ENCODE data around the gene CAMTA1. TPM values are rescaled to one million over a fixed set of nuclear protein-coding genes. Genes with fewer than 3 reads are reported as not detected.

Gene CAMTA1
- total and polyA plus RNA-seq, 9 of the 15 experiments (the other 6 are each of a cell fraction or from before 2014, with no cell fraction given) = 43.9 to 161 (median 65.9) TPM

DNA sequence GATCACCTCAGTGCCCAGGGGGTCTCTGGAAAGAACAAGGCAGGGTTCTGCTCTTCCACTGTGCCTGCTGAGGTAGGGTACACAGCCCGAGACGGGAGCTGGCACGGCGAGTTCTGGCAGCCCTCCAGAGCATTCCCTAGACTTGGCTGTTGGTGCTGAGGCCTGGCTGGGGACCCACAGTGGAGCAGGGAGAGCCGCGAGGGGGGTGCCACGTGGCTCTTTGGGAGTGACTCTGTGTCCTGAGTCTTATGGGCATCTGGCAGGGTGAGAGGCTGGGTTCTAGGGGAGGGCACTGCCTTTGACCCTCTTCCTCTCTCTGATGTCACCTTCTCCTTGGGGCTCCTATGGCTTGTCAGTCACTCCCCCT, 336.4 kb downstream of the CAMTA1 start:
- peaks cover 8% of the 10 kb centered on the region for H4K20me1 ChIP-seq (replicated peaks; ENCODE audit: control insufficient read depth, insufficient read depth, low read length)
- 2% methylated on average over 7 of the region's 7 CpGs for WGBS (ENCODE audit: insufficient coverage, low coverage, missing lambda C conversion rate)
- no TSS peak for BruUV-seq (replicated peaks)
- TF ChIP-seq, protein P1, sequence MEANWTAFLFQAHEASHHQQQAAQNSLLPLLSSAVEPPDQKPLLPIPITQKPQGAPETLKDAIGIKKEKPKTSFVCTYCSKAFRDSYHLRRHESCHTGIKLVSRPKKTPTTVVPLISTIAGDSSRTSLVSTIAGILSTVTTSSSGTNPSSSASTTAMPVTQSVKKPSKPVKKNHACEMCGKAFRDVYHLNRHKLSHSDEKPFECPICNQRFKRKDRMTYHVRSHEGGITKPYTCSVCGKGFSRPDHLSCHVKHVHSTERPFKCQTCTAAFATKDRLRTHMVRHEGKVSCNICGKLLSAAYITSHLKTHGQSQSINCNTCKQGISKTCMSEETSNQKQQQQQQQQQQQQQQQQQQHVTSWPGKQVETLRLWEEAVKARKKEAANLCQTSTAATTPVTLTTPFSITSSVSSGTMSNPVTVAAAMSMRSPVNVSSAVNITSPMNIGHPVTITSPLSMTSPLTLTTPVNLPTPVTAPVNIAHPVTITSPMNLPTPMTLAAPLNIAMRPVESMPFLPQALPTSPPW (CRISPR knock-in tag; IDR thresholded peaks at IDR 0.05) = no peak
- TF ChIP-seq TARDBP (IDR thresholded peaks at IDR 0.05) = no peak
- TF ChIP-seq, protein P2, sequence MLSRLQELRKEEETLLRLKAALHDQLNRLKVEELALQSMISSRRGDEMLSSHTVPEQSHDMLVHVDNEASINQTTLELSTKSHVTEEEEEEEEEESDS (CRISPR knock-in tag; IDR thresholded peaks at IDR 0.05) = no peak
- TF ChIP-seq, protein P3, sequence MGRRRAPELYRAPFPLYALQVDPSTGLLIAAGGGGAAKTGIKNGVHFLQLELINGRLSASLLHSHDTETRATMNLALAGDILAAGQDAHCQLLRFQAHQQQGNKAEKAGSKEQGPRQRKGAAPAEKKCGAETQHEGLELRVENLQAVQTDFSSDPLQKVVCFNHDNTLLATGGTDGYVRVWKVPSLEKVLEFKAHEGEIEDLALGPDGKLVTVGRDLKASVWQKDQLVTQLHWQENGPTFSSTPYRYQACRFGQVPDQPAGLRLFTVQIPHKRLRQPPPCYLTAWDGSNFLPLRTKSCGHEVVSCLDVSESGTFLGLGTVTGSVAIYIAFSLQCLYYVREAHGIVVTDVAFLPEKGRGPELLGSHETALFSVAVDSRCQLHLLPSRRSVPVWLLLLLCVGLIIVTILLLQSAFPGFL (CRISPR knock-in tag; IDR thresholded peaks at IDR 0.05) = no peak
- TF ChIP-seq RFX1 (IDR thresholded peaks at IDR 0.05) = no peak
- no peak for TF ChIP-seq TAL1 (IDR thresholded peaks at IDR 0.05)
- no peak for TF ChIP-seq ZNF695 (CRISPR knock-in tag; IDR thresholded peaks at IDR 0.05)
- POLR2A ChIA-PET = interaction anchor here (0.6 to 1.1 kb wide), 3 partner anchors 9 to 1268 kb away, joined by 3 read pairs; no protein-coding TSS in a partner anchor
- H3K9ac ChIP-seq (ENCODE audit: insufficient read depth in 1 of 2, low read depth in 2 of 2, low read length in 2 of 2) = no peak overlapping the region
- no peak for ATAC-seq
- H3K36me3 ChIP-seq (ENCODE audit: control insufficient read depth, insufficient read depth, low read length) = no peaks in the 10 kb centered on the region
- intact Hi-C loops (cut with micrococcal nuclease) (no loop called here), in situ Hi-C loops (cut with MboI) (no loop called here)
- H3K79me2 ChIP-seq (ENCODE audit: control insufficient read depth, insufficient read depth, low read length) = no peaks in the 10 kb centered on the region
- no peaks in the 10 kb centered on the region for H3K4me1 ChIP-seq (replicated peaks in 1 of 2; ENCODE audit: control insufficient read depth in 2 of 2, insufficient read depth in 2 of 2, low read length in 2 of 2)
- H3K27me3 ChIP-seq (ENCODE audit: control insufficient read depth in 2 of 2, insufficient read depth in 2 of 2, low read length in 2 of 2) = peaks cover 5 to 58% of the 10 kb centered on the region in 2 experiments; a peak in 4 of 5 replicates
- no peak overlapping the region for H3K4me2 ChIP-seq (ENCODE audit: insufficient read depth, low read length)
- no peak overlapping the region for H3K27ac ChIP-seq (ENCODE audit: extremely low read depth, low read depth, low read length)
- CTCF ChIA-PET (ENCODE audit: low intra/inter-chr PET ratio) = interaction anchor here (0.5 kb wide), 1 partner anchor 392 kb away, joined by 3 read pairs; no protein-coding TSS in a partner anchor
- no peak for DNase-seq (ENCODE audit: extremely low read depth in 1 of 4, low spot score in 3 of 4)
- no peaks in the 10 kb centered on the region for H3K9me3 ChIP-seq (replicated peaks; ENCODE audit: control insufficient read depth, insufficient read depth, low read depth, low read length)
- no peak overlapping the region for H3K4me3 ChIP-seq
- no peak overlapping the region for H2AFZ ChIP-seq (ENCODE audit: low read depth, low read length)
- FAIRE-seq = no peak
- H3K9me1 ChIP-seq (ENCODE audit: control insufficient read depth, insufficient read depth, low read length) = no peaks in the 10 kb centered on the region
